ENCODE measurements around the gene ZNF350.
A peak's percentile ranks its signal among the peaks of the same experiment; 100 is the strongest.
"Not testable (repeated sequence)": the region's sequence is repeated elsewhere in the genome, so short reads cannot be mapped to it uniquely, and the experiment has no call there.

ZNF350 gene

DNA sequence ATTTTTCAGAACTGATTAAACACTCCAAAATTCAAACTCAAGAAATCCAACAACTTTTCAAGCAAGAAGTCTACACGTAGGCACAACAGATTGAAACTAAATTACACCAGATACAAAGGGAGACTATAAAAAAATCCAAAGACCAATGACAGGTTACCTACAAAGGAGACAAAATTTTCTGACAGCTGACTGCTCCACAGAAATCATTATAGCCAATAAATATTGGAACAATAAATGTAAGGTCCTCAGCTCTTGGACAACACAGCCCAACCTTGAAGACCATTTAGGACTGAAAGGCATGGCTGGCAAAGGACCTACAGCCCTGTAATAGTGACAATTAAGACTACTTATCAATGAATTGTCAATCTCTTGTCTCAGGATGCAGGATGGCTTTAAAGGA is 15.9 kb downstream of the ZNF350 start:
- no peak for DNase-seq

DNA sequence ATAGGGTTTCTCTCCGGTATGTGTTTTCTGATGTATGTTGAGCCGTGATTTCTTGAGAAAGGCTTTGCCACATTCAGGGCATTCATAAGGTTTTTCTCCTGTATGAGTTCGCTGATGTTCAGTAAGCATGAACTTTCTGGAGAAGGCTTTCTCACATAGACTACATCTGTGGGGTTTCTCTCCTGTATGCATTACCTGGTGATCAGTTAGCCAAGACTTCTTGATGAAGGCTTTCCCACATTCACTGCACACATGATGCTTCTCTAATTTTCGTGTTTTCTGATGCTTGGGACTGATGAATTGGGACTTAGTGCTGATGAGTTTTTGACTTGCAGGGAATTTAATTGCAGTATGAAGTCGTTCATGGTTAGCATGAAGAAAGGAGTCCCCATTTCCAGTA is 21.1 kb downstream of the ZNF350 start:
- no peak for DNase-seq

DNA sequence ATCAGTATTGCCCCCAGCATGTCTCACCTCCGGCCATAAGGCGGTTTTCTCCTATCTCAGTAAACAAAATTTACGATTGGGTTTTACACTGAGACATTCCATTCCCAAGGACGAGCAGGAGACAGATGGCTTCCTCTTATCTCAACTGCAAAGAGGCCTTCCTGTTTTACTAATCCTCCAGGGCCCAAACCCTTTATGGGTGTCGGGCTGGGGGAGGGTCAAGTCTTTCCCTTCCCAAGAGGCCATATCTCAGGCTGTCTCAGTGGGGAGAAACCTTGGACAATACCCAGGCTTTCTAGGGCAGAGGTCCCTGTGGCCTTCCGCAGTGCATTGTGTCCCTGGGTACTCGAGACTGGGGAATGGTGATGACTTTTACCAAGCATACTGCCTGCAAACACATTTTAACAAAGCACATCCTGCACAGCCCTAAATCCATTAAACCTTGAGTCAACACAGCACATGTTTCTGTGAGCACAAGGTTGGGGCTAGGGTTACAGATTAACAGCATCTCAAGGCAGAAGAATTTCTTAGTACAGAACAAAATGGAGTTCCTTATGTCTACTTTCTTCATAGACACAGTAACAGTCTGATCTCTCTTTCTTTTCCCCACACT is 25.9 kb downstream of the ZNF350 start:
- not testable (repeated sequence) for DNase-seq

GRCh38 chr19:51959791-51960190 is 26.8 kb downstream of the ZNF350 start:
- no peak for DNase-seq

GRCh38 chr19:51957846-51958245 is 28.8 kb downstream of the ZNF350 start:
- not testable (repeated sequence) for DNase-seq

DNA sequence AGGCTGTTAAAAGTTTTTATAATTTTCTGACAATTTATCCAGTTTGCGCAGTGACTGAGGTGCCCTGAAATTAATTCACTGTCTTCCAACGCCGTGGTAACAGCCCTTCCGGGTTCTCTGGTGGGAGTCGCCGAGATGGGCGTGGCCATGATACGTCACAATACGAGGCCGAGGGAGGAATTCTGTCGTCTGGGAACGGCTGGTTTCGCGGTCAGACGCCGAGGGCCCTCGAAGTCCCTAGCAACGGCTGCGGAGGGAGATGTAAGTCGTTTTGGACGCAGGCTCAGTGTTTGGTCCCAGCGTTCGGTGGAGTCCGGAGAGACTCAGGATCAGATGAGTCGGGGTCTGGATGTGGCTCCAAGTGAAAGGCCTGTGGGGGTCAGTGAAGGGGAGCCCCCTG is 37.7 kb downstream of the ZNF350 start:
- DNase-seq = no peak

DNA sequence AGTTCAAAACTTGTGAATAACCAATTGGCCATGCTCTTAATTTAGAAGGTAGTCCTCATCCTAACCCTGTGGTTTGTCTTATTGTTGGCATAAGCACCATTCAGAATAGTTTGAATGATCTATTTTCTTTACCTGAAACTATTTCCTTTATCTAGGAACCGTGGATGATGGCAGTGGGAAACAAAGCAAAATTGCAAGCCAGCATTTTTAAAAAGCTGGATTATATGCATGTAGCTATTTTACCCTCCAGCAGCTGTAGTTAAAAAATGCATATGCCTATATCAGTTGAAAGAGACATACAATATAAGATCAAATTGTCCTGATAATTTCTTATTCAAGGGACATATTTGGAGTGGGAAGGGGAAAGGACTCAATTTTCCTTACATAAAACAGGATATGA is 40.0 kb downstream of the ZNF350 start:
- DNase-seq = no peak

DNA sequence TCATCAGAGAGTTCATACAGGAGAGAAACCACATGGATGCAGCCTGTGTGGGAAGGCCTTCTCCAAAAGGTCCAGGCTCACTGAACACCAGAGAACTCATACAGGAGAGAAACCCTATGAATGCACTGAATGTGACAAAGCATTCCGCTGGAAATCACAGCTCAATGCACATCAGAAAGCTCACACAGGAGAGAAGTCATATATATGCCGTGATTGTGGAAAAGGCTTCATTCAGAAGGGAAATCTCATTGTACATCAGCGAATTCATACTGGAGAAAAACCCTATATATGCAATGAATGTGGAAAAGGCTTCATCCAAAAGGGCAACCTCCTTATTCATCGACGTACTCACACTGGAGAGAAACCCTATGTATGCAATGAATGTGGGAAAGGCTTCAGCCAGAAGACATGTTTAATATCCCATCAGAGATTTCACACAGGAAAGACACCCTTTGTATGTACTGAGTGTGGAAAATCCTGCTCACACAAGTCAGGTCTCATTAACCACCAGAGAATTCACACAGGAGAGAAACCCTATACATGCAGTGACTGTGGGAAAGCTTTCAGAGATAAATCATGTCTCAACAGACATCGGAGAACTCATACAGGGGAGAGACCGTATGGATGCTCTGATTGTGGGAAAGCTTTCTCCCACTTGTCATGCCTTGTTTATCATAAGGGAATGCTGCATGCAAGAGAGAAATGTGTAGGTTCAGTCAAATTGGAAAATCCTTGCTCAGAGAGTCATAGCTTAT is 41.7 kb downstream of the ZNF350 start:
- DNase-seq = no peak

GRCh38 chr19:51938936-51939335 is 47.7 kb downstream of the ZNF350 start:
- DNase-seq = no peak

DNA sequence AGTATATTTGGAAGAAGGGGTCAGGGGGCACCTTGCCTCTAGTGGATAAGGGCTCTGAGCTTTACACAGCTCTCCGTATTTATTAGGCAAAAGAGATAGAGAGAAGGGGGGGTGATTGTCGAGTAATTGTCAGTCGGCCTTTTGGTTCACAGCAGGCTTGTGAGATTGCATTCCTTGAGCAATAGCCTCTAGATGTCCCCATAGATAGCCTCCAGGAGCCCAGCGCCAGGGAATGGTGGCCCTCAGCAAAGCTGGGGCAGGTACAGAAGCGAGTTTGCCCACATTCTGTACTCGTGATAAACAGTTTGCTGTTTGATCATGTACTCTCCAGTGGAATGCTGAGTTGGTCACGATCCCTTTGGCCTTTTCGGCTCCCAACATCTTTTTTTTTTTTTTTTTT is 54.7 kb downstream of the ZNF350 start:
- no peak for DNase-seq

DNA sequence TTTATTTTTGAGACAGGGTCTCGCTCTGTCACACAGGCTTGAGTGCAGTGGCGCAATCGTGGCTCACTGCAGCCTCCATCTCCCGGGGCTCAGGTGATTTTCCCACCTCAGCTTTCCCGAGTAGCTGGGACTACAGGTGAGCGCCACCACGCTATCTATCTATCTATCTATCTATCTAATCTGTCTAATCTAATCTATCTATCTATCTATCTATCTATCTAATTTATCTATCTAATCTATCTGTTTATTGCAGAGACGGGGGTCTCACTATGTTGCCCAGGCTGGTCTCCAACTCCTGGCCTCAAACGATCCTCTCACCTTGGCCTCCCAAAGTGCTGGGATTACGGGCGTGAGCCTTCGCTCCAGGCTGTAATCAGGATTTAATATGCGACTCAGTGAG is 58.8 kb downstream of the ZNF350 start:
- DNase-seq = no peak

- DNase-seq = peak; percentile 86
Observed at GRCh38 chr19:51926784-51927741, 59.6 kb downstream of the ZNF350 start, which contains the start of gene ZNF613. ZNF613 (plus strand) TSS chr19:51927472; CDS start chr19:51936221, 8,749 bp downstream.

- no peak for DNase-seq
Observed at GRCh38 chr19:51926426-51926783, 60.2 kb downstream of the ZNF350 start.

DNA sequence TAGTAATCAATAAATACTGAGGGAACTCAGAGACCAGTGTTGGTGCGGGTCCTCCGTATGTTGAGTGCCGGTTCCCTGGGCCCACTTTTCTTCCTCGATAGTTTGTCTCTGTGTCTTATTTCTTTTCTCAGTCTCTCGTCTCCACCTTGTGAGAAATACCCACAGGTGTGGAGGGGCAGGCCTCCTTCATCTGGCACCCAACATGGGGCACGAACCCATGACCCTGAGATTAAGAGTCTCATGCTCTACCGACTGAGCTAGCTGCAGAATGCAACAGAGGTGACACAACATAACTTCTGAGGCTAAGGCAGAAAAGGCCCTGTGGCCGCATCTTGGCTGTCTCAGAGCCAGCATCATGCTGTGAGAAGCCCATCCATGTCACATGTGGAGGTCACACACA is 64.7 kb downstream of the ZNF350 start:
- DNase-seq = no peak

- no peak for DNase-seq
Observed at GRCh38 chr19:51919606-51920005, 67.0 kb downstream of the ZNF350 start.

DNA sequence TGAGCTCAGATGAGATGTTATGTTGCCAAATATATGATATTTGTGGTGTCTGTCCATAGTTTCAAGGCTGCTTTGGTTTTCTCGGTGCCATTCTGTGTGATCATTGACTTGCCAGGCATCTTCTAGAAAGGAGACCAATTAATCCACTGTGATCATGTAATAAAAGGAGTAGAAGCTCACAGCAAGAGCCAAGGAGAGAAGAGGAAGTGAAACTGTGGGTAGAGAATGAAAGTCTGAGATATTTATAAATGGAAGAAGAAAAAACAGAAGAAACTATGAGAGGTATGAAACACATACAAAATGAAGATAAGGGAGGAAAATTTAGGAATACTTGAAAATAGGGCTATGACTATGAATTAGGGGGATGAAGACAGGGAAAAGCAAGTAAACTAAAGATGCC is 70.5 kb downstream of the ZNF350 start:
- DNase-seq = no peak

DNA sequence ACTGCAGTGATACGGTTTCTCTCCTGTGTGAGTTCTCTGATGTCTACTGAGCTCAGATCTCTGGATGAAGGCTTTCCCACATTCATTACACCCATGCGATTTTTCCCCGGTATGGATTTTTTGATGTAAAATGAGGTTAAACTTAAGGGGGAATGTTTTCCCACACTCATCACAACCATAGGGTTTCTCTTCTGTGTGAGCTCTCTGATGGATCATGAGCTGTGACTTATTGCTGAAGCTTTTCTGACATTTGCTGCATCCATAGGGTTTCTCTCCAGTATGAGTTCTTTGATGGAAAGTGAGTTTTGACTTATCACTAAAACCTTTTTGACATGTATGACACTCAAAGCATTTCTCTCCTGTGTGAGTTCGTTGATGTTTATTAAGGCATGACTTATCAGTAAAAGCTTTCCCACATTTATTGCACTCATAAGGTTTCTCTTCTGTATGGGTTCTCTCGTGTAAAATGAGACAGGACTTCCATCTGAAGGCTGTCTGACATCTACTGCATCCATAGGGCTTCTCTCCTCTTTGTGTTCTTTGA is 71.2 kb downstream of the ZNF350 start:
- DNase-seq = no peak
